BJ (cell line): ENCODE data around the gene RIPOR3. TPM values are rescaled to one million over a fixed set of nuclear protein-coding genes. Genes with fewer than 3 reads are reported as not detected.

Experiments
- CTCF ChIA-PET: fragments of 350-600 bp; formaldehyde crosslinking; extraction: SDS; loops from one replicate; lab custom pipeline; 2021; ENCODE audit warnings: antibody characterized with exemption, inconsistent platforms; lab: Yijun Ruan, JAX
- POLR2A ChIA-PET: fragments of 300-600 bp; sonication (Branson Sonifier 250); formaldehyde crosslinking; extraction: SDS; loops from one replicate; lab custom pipeline; 2021; ENCODE audit warnings: antibody characterized with exemption; lab: Charles Lee
- DNase-seq: peaks from one replicate; pipeline ENCODE4 v3.0.0-alpha.2; 2011; ENCODE audit warnings: low read depth
- H3K27me3 ChIP-seq: 2 replicates; pipeline ENCODE4 v1.6.0; 2011; ENCODE audit warnings: low read length; ENCODE audit not compliant: control insufficient read depth, insufficient read depth
- H3K36me3 ChIP-seq: 2 replicates; pipeline ENCODE4 v1.5.1; 2011; ENCODE audit warnings: low read length; ENCODE audit not compliant: control insufficient read depth, insufficient read depth
- H3K4me3 ChIP-seq: 2 replicates; pipeline ENCODE4 v1.5.1; 2011; ENCODE audit warnings: low read depth, mild to moderate bottlenecking, control low read depth, low read length
- polyA plus RNA-seq: library from polyadenylated mRNA; depleted of rRNA; stranded (reverse); fragments of >200 nt; gene quantifications from 2 replicates; pipeline ENCODE4 v1.2.3, GENCODE V29; 2011
- TF ChIP-seq, protein P1 (sequence below): IDR thresholded peaks from 2 replicates; pipeline ENCODE4 v1.5.1; 2011; ENCODE audit warnings: low read depth, mild to moderate bottlenecking, control low read depth, inconsistent platforms, low read length, moderate library complexity; ENCODE audit not compliant: insufficient read depth

The RIPOR3 gene
- polyA plus RNA-seq, 1 experiment: 1.2 TPM

DNA sequence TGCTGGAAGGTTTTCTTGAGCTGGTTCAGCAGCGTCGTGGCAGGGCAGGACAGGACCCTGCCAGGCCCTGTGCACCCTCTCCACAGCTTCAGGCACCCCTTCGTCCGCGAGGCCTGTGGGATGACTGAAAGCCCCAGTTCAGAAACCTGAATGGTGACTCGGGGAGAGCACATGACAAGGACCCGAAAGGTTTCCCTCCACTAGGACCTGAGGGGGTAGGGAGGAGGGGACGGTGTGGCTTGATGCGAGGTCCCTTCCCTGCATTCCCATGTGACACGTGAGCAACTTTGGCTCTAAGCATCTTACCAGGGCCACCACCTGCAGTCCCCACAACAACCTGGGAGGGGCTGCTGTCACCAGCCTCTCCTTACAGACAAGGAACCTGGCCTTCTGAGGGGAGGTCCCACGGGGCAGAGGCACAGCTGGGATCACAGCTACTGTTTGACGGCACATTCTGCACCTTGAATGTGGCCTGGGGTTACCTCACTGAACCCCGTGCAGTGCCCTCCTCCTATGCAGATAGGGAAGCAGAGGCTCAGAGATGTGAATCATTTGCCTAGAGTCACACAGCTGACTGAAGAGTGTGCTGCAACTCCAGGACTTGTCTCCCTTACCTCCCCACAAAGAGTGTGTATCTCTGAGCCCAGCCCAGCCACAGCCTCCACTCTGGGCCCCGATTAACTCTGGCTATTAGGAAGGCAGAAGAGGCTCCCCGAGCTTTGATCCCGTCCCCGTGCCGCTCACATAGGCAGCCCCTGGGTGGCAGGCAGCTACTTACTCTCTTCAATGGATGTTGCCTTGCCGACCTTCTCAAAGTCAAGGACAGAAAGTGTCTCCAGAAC lies 96.5 kb downstream of the RIPOR3 start:
- H3K27me3 ChIP-seq: peaks cover 3% of the 10 kb centered on the region
- DNase-seq: no peak
- H3K36me3 ChIP-seq: 0 out of 2 replicates have a peak, but pooled peaks cover 2% of the 10 kb centered on the region
- CTCF ChIA-PET: interaction anchor here (1.1 to 2.3 kb wide), 5 partner anchors 8 to 196 kb away, joined by 3 to 8 read pairs (median 4); no protein-coding TSS in a partner anchor
- POLR2A ChIA-PET: interaction anchor here (0.5 kb wide), 1 partner anchor 196 kb away, joined by 5 read pairs; no protein-coding TSS in a partner anchor
- no peak overlapping the region for H3K4me3 ChIP-seq
- TF ChIP-seq, protein P1, sequence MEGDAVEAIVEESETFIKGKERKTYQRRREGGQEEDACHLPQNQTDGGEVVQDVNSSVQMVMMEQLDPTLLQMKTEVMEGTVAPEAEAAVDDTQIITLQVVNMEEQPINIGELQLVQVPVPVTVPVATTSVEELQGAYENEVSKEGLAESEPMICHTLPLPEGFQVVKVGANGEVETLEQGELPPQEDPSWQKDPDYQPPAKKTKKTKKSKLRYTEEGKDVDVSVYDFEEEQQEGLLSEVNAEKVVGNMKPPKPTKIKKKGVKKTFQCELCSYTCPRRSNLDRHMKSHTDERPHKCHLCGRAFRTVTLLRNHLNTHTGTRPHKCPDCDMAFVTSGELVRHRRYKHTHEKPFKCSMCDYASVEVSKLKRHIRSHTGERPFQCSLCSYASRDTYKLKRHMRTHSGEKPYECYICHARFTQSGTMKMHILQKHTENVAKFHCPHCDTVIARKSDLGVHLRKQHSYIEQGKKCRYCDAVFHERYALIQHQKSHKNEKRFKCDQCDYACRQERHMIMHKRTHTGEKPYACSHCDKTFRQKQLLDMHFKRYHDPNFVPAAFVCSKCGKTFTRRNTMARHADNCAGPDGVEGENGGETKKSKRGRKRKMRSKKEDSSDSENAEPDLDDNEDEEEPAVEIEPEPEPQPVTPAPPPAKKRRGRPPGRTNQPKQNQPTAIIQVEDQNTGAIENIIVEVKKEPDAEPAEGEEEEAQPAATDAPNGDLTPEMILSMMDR: no peak

GRCh38 chr20:50594231-50594590 lies 97.1 kb downstream of the RIPOR3 start:
- ChIA-PET CTCF (interaction anchor here (1.1 to 1.9 kb wide), 4 partner anchors 15 to 197 kb away, joined by 3 to 5 read pairs (median 4); no protein-coding TSS in a partner anchor), POLR2A (no interaction called here)
- peaks cover 3% of the 10 kb centered on the region for H3K27me3 ChIP-seq
- 0 out of 2 replicates have a peak, but pooled peaks cover 2% of the 10 kb centered on the region for H3K36me3 ChIP-seq
- DNase-seq: no peak
- no peak overlapping the region for H3K4me3 ChIP-seq
- TF ChIP-seq, protein P1: no peak

DNA sequence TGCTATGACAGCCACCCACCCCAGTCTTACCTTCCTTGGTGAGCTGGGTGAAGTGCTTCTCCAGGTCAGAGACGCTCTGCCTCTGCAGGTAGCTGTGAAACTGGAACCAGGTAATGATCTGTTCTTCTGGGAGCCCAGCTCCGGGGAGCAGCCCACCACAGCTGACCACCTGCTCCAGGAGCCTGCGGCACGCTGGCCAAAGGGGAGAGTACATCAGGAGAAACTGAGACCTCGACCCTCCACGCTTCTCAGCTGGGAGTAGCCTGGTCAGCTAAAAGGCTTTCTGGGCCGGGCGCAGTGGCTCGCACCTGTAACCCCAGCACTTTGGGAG lies 98.4 kb downstream of the RIPOR3 start:
- ChIA-PET CTCF (interaction anchor here (0.6 to 1.7 kb wide), 7 partner anchors 12 to 427 kb away, joined by 3 to 4 read pairs (median 3); no protein-coding TSS in a partner anchor), POLR2A (interaction anchor here (0.7 kb wide), 1 partner anchor 424 kb away, joined by 3 read pairs; no protein-coding TSS in a partner anchor)
- peaks cover 3% of the 10 kb centered on the region for H3K36me3 ChIP-seq

GRCh38 chr20:50592282-50593004 lies 98.9 kb downstream of the RIPOR3 start:
- ChIA-PET POLR2A (interaction anchor here (0.6 to 0.7 kb wide), 2 partner anchors 15 to 423 kb away, joined by 3 to 4 read pairs; no protein-coding TSS in a partner anchor), CTCF (interaction anchor here (0.5 to 1.7 kb wide), 10 partner anchors 12 to 426 kb away, joined by 3 to 4 read pairs (median 3); no protein-coding TSS in a partner anchor)
- Histone ChIP-seq H3K36me3 (peaks cover 7% of the 10 kb centered on the region), H3K27me3 (peaks cover 1% of the 10 kb centered on the region; the same call in 1 of the 2 replicates), H3K4me3 (no peak overlapping the region)
- TF ChIP-seq, protein P1: no peak
- no peak for DNase-seq

More for the DNA sequence above, 98.4 kb downstream of the RIPOR3 start:
- TF ChIP-seq, protein P1: no peak
- Histone ChIP-seq H3K27me3 (peaks cover 1% of the 10 kb centered on the region; the same call in 1 of the 2 replicates), H3K4me3 (no peak overlapping the region)
- no peak for DNase-seq
